DOHH2 (cell line): ENCODE results near the gene ANKRD33B.

Source experiments
- EZH2phosphoT487 ChIP-seq: fragments of 200-600 bp; sonication (generic); IDR thresholded peaks from 2 replicates; pipeline ENCODE4 v1.6.1; 2017; ENCODE audit warnings: borderline replicate concordance, mild to moderate bottlenecking, antibody characterized with exemption, low read length, moderate library complexity, mixed read lengths
- TF ChIP-seq, protein P1 (sequence below): fragments of 200-600 bp; sonication (generic); IDR thresholded peaks from one replicate; pipeline ENCODE4 v1.5.1; 2014; ENCODE audit warnings: antibody characterized with exemption, mild to moderate bottlenecking, low read depth, low read length; ENCODE audit not compliant: poor library complexity, severe bottlenecking

GRCh38 chr5:10518347-10518746, 45.5 kb upstream of the ANKRD33B start:
- TF ChIP-seq, protein P1, sequence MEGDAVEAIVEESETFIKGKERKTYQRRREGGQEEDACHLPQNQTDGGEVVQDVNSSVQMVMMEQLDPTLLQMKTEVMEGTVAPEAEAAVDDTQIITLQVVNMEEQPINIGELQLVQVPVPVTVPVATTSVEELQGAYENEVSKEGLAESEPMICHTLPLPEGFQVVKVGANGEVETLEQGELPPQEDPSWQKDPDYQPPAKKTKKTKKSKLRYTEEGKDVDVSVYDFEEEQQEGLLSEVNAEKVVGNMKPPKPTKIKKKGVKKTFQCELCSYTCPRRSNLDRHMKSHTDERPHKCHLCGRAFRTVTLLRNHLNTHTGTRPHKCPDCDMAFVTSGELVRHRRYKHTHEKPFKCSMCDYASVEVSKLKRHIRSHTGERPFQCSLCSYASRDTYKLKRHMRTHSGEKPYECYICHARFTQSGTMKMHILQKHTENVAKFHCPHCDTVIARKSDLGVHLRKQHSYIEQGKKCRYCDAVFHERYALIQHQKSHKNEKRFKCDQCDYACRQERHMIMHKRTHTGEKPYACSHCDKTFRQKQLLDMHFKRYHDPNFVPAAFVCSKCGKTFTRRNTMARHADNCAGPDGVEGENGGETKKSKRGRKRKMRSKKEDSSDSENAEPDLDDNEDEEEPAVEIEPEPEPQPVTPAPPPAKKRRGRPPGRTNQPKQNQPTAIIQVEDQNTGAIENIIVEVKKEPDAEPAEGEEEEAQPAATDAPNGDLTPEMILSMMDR, result no peak
- no peak for TF ChIP-seq EZH2phosphoT487
